Measurements from ENCODE around the gene RSPH1.

GRCh38 chr21:42515708-42516502, 19.9 kb upstream of the RSPH1 start:
- no peak for TF ChIP-seq POLR2AphosphoS5 (IDR thresholded peaks at IDR 0.05; ENCODE audit: low read depth, low read length)
- TF ChIP-seq, protein P1, sequence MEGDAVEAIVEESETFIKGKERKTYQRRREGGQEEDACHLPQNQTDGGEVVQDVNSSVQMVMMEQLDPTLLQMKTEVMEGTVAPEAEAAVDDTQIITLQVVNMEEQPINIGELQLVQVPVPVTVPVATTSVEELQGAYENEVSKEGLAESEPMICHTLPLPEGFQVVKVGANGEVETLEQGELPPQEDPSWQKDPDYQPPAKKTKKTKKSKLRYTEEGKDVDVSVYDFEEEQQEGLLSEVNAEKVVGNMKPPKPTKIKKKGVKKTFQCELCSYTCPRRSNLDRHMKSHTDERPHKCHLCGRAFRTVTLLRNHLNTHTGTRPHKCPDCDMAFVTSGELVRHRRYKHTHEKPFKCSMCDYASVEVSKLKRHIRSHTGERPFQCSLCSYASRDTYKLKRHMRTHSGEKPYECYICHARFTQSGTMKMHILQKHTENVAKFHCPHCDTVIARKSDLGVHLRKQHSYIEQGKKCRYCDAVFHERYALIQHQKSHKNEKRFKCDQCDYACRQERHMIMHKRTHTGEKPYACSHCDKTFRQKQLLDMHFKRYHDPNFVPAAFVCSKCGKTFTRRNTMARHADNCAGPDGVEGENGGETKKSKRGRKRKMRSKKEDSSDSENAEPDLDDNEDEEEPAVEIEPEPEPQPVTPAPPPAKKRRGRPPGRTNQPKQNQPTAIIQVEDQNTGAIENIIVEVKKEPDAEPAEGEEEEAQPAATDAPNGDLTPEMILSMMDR (IDR thresholded peaks at IDR 0.05) = no peak
- TF ChIP-seq SMC3 (IDR thresholded peaks at IDR 0.05; ENCODE audit: low read depth, low read length) = no peak
- TF ChIP-seq EP300 (IDR thresholded peaks at IDR 0.05; ENCODE audit: borderline replicate concordance in 1 of 2, low read depth in 1 of 2, low read length in 1 of 2) = no peak
